22Rv1 (cell line): Measurements from ENCODE around the gene AGAP1.

ENCODE experiments used
- H3K27ac ChIP-seq: fragments of 450-650 bp; 2 replicates; pipeline ENCODE4 v1.5.1; 2017
- CTCF ChIP-seq: fragments of 450-650 bp; IDR thresholded peaks from 2 replicates; pipeline ENCODE4 v1.5.1; 2017; ENCODE audit warnings: mild to moderate bottlenecking
- ZFX ChIP-seq: fragments of 450-650 bp; IDR thresholded peaks from 2 replicates; pipeline ENCODE4 v1.6.1; 2017; ENCODE audit warnings: antibody characterized with exemption, borderline replicate concordance

The AGAP1 gene

GRCh38 chr2:235663875-235664274 is 170.0 kb downstream of the AGAP1 start:
- H3K27ac ChIP-seq: no peak overlapping the region
- TF ChIP-seq ZFX: no peak
- TF ChIP-seq CTCF: no peak

GRCh38 chr2:235665661-235666212 is 171.9 kb downstream of the AGAP1 start:
- TF ChIP-seq ZFX (no peak), CTCF (no peak)
- no peak overlapping the region for H3K27ac ChIP-seq

GRCh38 chr2:235666213-235666781 is 172.5 kb downstream of the AGAP1 start:
- H3K27ac ChIP-seq: no peak overlapping the region
- no peak for TF ChIP-seq ZFX
- no peak for TF ChIP-seq CTCF

- TF ChIP-seq ZFX: no peak
- TF ChIP-seq CTCF: no peak
- no peak overlapping the region for H3K27ac ChIP-seq
These were observed 174.9 kb downstream of the AGAP1 start for GRCh38 chr2:235668782-235669181.

- no peak overlapping the region for H3K27ac ChIP-seq
- TF ChIP-seq CTCF (no peak), ZFX (no peak)
These were observed 175.5 kb downstream of the AGAP1 start for GRCh38 chr2:235669269-235669831.

GRCh38 chr2:235669983-235670962 is 176.4 kb downstream of the AGAP1 start:
- TF ChIP-seq CTCF: peak; percentile 76
- no peak for TF ChIP-seq ZFX
- H3K27ac ChIP-seq: no peak overlapping the region
